SU-DHL-6 (cell line): Measurements from ENCODE around the gene ATP2A3.

Source experiments
- CTCF ChIP-seq: fragments of 200-600 bp; sonication (generic); IDR thresholded peaks from one replicate; pipeline ENCODE4 v1.5.1; 2017; ENCODE audit warnings: antibody characterized with exemption, mild to moderate bottlenecking, low read length, moderate library complexity; ENCODE audit not compliant: insufficient read depth, poor library complexity, severe bottlenecking
- EZH2phosphoT487 ChIP-seq: fragments of 200-600 bp; sonication (generic), shearing (Covaris generic); conservative IDR thresholded peaks from 2 replicates; pipeline ENCODE4 v1.6.1; 2018; ENCODE audit warnings: mild to moderate bottlenecking, antibody characterized with exemption, low read length, moderate library complexity, mixed read lengths

- TF ChIP-seq CTCF (no peak), EZH2phosphoT487 (no peak)
These were observed 7.3 kb downstream of the ATP2A3 start for GRCh38 chr17:3956983-3957382.
